ENCODE data around the gene ABLIM1. TPM values are rescaled to one million over a fixed set of nuclear protein-coding genes. Genes with fewer than 3 reads are reported as not detected.

ABLIM1 gene
- total and polyA plus RNA-seq, 2 of the 13 experiments (the other 11 are each of a cell fraction or from before 2014, with no cell fraction given), result 59.4 to 92.7 TPM

- Histone ChIP-seq H3K4me1 (ENCODE audit: insufficient read depth, low read length) (no peaks in the 10 kb centered on the region), H3K27ac (ENCODE audit: extremely low read length, insufficient read depth, low read length) (no peak overlapping the region), H3K9ac (ENCODE audit: insufficient read depth, low read depth, low read length) (no peak overlapping the region), H4K20me1 (ENCODE audit: insufficient read depth, low read length) (no peaks in the 10 kb centered on the region), H3K4me2 (ENCODE audit: low read depth, low read length) (no peak overlapping the region), H3K36me3 (replicated peaks in 1 of 2; ENCODE audit: control insufficient read depth in 1 of 2, insufficient read depth in 2 of 2, low read length in 2 of 2) (peaks cover 34 to 74% of the 10 kb centered on the region in 2 experiments), H3K79me2 (ENCODE audit: insufficient read depth, low read length) (no peaks in the 10 kb centered on the region), H2AFZ (ENCODE audit: low read length) (no peak overlapping the region), H3K9me3 (ENCODE audit: low read length) (no peaks in the 10 kb centered on the region), H3K27me3 (ENCODE audit: control insufficient read depth in 1 of 2, insufficient read depth in 2 of 2, low read length in 2 of 2) (no peaks in the 10 kb centered on the region), H3K4me3 (replicated peaks in 1 of 3; ENCODE audit: insufficient read depth in 1 of 3, low read depth in 2 of 3, low read length in 3 of 3) (no peak overlapping the region)
- no peak for FAIRE-seq
- intact Hi-C loops (cut with micrococcal nuclease; ENCODE audit: unreplicated experiment) (no loop called here), in situ Hi-C loops (cut with HindIII; ENCODE audit: extremely low pct_ligation_motif_present, low pct_unique_long_range_greater_than_20kb) (no loop called here)
- BruUV-seq (replicated peaks), result no TSS peak
- 100% methylated on average over 2 of the region's 2 CpGs for WGBS (ENCODE audit: low lambda C conversion rate)
- TF ChIP-seq ZNF331 (CRISPR knock-in tag; IDR thresholded peaks at IDR 0.05) (no peak), KLF11 (CRISPR knock-in tag; IDR thresholded peaks at IDR 0.05) (no peak), SIN3B (IDR thresholded peaks at IDR 0.05; ENCODE audit: low read length) (no peak), ZNF709 (CRISPR knock-in tag; IDR thresholded peaks at IDR 0.05) (no peak), KLF15 (CRISPR knock-in tag; IDR thresholded peaks at IDR 0.05; ENCODE audit: borderline replicate concordance) (no peak), SMARCC2 (IDR thresholded peaks at IDR 0.05) (no peak), ZFP82 (CRISPR knock-in tag; IDR thresholded peaks at IDR 0.05; ENCODE audit: borderline replicate concordance) (no peak), PAX8 (CRISPR knock-in tag; IDR thresholded peaks at IDR 0.05; ENCODE audit: borderline replicate concordance) (no peak), PHB2 (IDR thresholded peaks at IDR 0.05; ENCODE audit: partially characterized antibody) (no peak), ZFYVE20 (CRISPR knock-in tag; IDR thresholded peaks at IDR 0.05; ENCODE audit: borderline replicate concordance, low read depth) (no peak), ZNF234 (CRISPR knock-in tag; conservative IDR thresholded peaks at IDR 0.05) (no peak), ZNF468 (CRISPR knock-in tag; IDR thresholded peaks at IDR 0.05) (no peak), GABPB1 (CRISPR knock-in tag; IDR thresholded peaks at IDR 0.05) (no peak), ZBTB1 (CRISPR knock-in tag; IDR thresholded peaks at IDR 0.05; ENCODE audit: borderline replicate concordance) (no peak), TBX3 (IDR thresholded peaks at IDR 0.05; ENCODE audit: borderline replicate concordance) (no peak)
- TF ChIP-seq, protein P1, sequence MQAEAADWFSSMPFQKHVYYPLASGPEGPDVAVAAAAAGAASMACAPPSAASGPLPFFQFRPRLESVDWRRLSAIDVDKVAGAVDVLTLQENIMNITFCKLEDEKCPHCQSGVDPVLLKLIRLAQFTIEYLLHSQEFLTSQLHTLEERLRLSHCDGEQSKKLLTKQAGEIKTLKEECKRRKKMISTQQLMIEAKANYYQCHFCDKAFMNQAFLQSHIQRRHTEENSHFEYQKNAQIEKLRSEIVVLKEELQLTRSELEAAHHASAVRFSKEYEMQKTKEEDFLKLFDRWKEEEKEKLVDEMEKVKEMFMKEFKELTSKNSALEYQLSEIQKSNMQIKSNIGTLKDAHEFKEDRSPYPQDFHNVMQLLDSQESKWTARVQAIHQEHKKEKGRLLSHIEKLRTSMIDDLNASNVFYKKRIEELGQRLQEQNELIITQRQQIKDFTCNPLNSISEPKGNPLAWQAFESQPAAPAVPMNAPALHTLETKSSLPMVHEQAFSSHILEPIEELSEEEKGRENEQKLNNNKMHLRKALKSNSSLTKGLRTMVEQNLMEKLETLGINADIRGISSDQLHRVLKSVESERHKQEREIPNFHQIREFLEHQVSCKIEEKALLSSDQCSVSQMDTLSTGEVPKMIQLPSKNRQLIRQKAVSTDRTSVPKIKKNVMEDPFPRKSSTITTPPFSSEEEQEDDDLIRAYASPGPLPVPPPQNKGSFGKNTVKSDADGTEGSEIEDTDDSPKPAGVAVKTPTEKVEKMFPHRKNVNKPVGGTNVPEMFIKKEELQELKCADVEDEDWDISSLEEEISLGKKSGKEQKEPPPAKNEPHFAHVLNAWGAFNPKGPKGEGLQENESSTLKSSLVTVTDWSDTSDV (CRISPR knock-in tag; IDR thresholded peaks at IDR 0.05), result no peak
- TF ChIP-seq, protein P2, sequence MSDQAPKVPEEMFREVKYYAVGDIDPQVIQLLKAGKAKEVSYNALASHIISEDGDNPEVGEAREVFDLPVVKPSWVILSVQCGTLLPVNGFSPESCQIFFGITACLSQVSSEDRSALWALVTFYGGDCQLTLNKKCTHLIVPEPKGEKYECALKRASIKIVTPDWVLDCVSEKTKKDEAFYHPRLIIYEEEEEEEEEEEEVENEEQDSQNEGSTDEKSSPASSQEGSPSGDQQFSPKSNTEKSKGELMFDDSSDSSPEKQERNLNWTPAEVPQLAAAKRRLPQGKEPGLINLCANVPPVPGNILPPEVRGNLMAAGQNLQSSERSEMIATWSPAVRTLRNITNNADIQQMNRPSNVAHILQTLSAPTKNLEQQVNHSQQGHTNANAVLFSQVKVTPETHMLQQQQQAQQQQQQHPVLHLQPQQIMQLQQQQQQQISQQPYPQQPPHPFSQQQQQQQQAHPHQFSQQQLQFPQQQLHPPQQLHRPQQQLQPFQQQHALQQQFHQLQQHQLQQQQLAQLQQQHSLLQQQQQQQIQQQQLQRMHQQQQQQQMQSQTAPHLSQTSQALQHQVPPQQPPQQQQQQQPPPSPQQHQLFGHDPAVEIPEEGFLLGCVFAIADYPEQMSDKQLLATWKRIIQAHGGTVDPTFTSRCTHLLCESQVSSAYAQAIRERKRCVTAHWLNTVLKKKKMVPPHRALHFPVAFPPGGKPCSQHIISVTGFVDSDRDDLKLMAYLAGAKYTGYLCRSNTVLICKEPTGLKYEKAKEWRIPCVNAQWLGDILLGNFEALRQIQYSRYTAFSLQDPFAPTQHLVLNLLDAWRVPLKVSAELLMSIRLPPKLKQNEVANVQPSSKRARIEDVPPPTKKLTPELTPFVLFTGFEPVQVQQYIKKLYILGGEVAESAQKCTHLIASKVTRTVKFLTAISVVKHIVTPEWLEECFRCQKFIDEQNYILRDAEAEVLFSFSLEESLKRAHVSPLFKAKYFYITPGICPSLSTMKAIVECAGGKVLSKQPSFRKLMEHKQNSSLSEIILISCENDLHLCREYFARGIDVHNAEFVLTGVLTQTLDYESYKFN (CRISPR knock-in tag; conservative IDR thresholded peaks at IDR 0.05), result no peak
- TF ChIP-seq, protein P3, sequence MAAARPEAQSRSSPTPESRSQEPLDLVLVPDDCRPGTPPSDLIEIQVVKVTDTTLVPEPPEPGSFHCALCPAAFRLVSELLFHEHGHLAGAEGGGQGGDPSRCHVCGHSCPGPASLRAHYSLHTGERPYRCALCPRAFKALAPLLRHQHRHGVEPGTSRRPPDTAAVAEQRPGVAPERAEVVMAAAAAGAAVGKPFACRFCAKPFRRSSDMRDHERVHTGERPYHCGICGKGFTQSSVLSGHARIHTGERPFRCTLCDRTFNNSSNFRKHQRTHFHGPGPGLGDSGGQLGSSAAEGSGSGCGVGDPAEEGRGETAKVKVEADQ (CRISPR knock-in tag; IDR thresholded peaks at IDR 0.05; ENCODE audit: borderline replicate concordance), result no peak
- no peak for ATAC-seq
- CTCF ChIA-PET (ENCODE audit: low intra/inter-chr PET ratio, low total read pairs), result interaction anchor here (1.3 kb wide), 1 partner anchor 133 kb away, joined by 4 read pairs; no protein-coding TSS in a partner anchor
- POLR2A ChIA-PET, result no interaction called here
- no peak for DNase-seq (ENCODE audit: low spot score)
These were observed 221.1 kb downstream of the ABLIM1 start for GRCh38 chr10:114436941-114437340.

All from HepG2 (cell line).